Hepatocyte (in vitro differentiated cells): ENCODE results near the gene DTNBP1. TPM values are rescaled to one million over a fixed set of nuclear protein-coding genes. Genes with fewer than 3 reads are reported as not detected.

ENCODE experiments used
- DNase-seq: peaks from one replicate; pipeline ENCODE4 v3.0.0-alpha.2; 2016; ENCODE audit warnings: low spot score
- H2AFZ ChIP-seq: fragments of 200-600 bp; sonication (generic); 2 replicates; pipeline ENCODE4 v1.6.0; 2016; ENCODE audit warnings: antibody characterized with exemption, mild to moderate bottlenecking
- H3K27ac ChIP-seq: fragments of 200-600 bp; sonication (generic); 2 replicates; pipeline ENCODE4 v1.5.1; 2016; ENCODE audit warnings: mild to moderate bottlenecking
- H3K27me3 ChIP-seq: fragments of 200-600 bp; sonication (generic); 2 replicates; pipeline ENCODE4 v1.6.1; 2016
- H3K36me3 ChIP-seq: fragments of 200-600 bp; sonication (generic); replicated peaks from 2 replicates; pipeline ENCODE4 v1.5.1; 2016; ENCODE audit warnings: low read depth; ENCODE audit not compliant: insufficient read depth
- H3K4me1 ChIP-seq: fragments of 200-600 bp; sonication (generic); 2 replicates; pipeline ENCODE4 v1.5.1; 2016; ENCODE audit warnings: mild to moderate bottlenecking, moderate library complexity; ENCODE audit not compliant: insufficient read depth
- H3K4me2 ChIP-seq: fragments of 200-600 bp; sonication (generic); 2 replicates; pipeline ENCODE4 v1.6.0; 2016
- H3K4me3 ChIP-seq: fragments of 200-600 bp; sonication (generic); 2 replicates; pipeline ENCODE4 v1.5.1; 2016; ENCODE audit warnings: mild to moderate bottlenecking
- H3K79me2 ChIP-seq: fragments of 200-600 bp; sonication (generic); 2 replicates; pipeline ENCODE4 v1.6.0; 2017; ENCODE audit warnings: mild to moderate bottlenecking
- H3K9me2 ChIP-seq: fragments of 200-600 bp; sonication (generic); replicated peaks from 2 replicates; pipeline ENCODE4 v1.6.0; 2017; ENCODE audit warnings: mild to moderate bottlenecking; ENCODE audit not compliant: insufficient read depth
- H3K9me3 ChIP-seq: fragments of 200-600 bp; sonication (generic); 2 replicates; pipeline ENCODE4 v1.5.1; 2016; ENCODE audit warnings: low read depth, mild to moderate bottlenecking
- H4K20me1 ChIP-seq: fragments of 200-600 bp; sonication (generic); 2 replicates; pipeline ENCODE4 v1.6.0; 2016; ENCODE audit warnings: mild to moderate bottlenecking; ENCODE audit not compliant: insufficient read depth, poor library complexity, severe bottlenecking
- CTCF ChIP-seq: fragments of 200-600 bp; sonication (generic); IDR thresholded peaks from 2 replicates; pipeline ENCODE4 v1.5.1; 2016; ENCODE audit warnings: antibody characterized with exemption, mild to moderate bottlenecking; ENCODE audit not compliant: poor library complexity
- EZH2 ChIP-seq: fragments of 200-600 bp; sonication (generic); IDR thresholded peaks from 2 replicates; pipeline ENCODE4 v1.6.1; 2016; ENCODE audit warnings: antibody characterized with exemption, mild to moderate bottlenecking, borderline replicate concordance
- EZH2phosphoT487 ChIP-seq: fragments of 200-600 bp; sonication (generic); IDR thresholded peaks from one replicate; pipeline ENCODE4 v1.6.1; 2018; ENCODE audit warnings: antibody characterized with exemption, mild to moderate bottlenecking, low read depth, moderate library complexity; ENCODE audit not compliant: unreplicated experiment, severe bottlenecking
- WGBS: methylation state at CpG from one replicate; pipeline ENCODE4 v1.1.6; 2016; ENCODE audit warnings: low lambda C conversion rate; ENCODE audit errors: missing lambda C conversion rate; 5-methylcytosine and 5-hydroxymethylcytosine counted together
- polyA plus RNA-seq: library from polyadenylated mRNA; unstranded; fragments of >200 nt; fragmentation: Nextera tagmentation; extraction: Ambion mirVana; gene quantifications from 2 replicates; pipeline ENCODE4 v1.2.1, GENCODE V29; 2016
- total RNA-seq: library from RNA; depleted of rRNA; stranded (reverse); fragments of >200 nt; gene quantifications from 2 replicates; pipeline ENCODE4 v1.2.3, GENCODE V29; 2014

Gene DTNBP1
- total and polyA plus RNA-seq, 2 experiments from 2014 or later = 3.4 to 25.6 TPM

GRCh38 chr6:15557174-15557573, 105.7 kb downstream of the DTNBP1 start:
- TF ChIP-seq CTCF = no peak
- Histone ChIP-seq H3K79me2 (peaks cover 5% of the 10 kb centered on the region), H3K9me2 (no peaks in the 10 kb centered on the region), H3K36me3 (no peaks in the 10 kb centered on the region), H3K4me3 (no peak overlapping the region), H3K27me3 (no peaks in the 10 kb centered on the region), H2AFZ (no peak overlapping the region), H3K27ac (no peak overlapping the region), H3K4me1 (peaks cover under 1% of the 10 kb centered on the region), H3K9me3 (no peaks in the 10 kb centered on the region), H3K4me2 (no peak overlapping the region), H4K20me1 (no peaks in the 10 kb centered on the region)
- DNase-seq = no peak

GRCh38 chr6:15556711-15557110, 106.1 kb downstream of the DTNBP1 start:
- Histone ChIP-seq H3K9me2 (no peaks in the 10 kb centered on the region), H3K4me2 (no peak overlapping the region), H3K36me3 (no peaks in the 10 kb centered on the region), H3K9me3 (no peaks in the 10 kb centered on the region), H2AFZ (no peak overlapping the region), H3K27ac (no peak overlapping the region), H3K27me3 (no peaks in the 10 kb centered on the region), H3K4me1 (peaks cover 4% of the 10 kb centered on the region), H3K79me2 (peaks cover 5% of the 10 kb centered on the region), H3K4me3 (no peak overlapping the region), H4K20me1 (no peaks in the 10 kb centered on the region)
- DNase-seq = no peak
- TF ChIP-seq EZH2phosphoT487 (no peak), EZH2 (no peak), CTCF (no peak)
- 92% methylated on average over 1 of the region's 1 CpG for WGBS

- Histone ChIP-seq H3K4me1 (peaks cover 4% of the 10 kb centered on the region), H2AFZ (no peak overlapping the region), H3K36me3 (no peaks in the 10 kb centered on the region), H3K27ac (no peak overlapping the region), H3K27me3 (no peaks in the 10 kb centered on the region), H3K9me2 (no peaks in the 10 kb centered on the region), H3K4me3 (no peak overlapping the region), H3K79me2 (peaks cover 5% of the 10 kb centered on the region), H3K4me2 (no peak overlapping the region), H3K9me3 (no peaks in the 10 kb centered on the region), H4K20me1 (no peaks in the 10 kb centered on the region)
- no peak for DNase-seq
- TF ChIP-seq CTCF (no peak), EZH2 (no peak), EZH2phosphoT487 (no peak)
- 86% methylated on average over 5 of the region's 5 CpGs for WGBS
Observed at GRCh38 chr6:15555101-15556038, 107.5 kb downstream of the DTNBP1 start.
